HG03064 (cell line): ENCODE results near the gene GRK1.
"Not testable (repeated sequence)": the region's sequence is repeated elsewhere in the genome, so short reads cannot be mapped to it uniquely, and the experiment has no call there.

Source experiments
- ATAC-seq: cut with Tn5 transposase; IDR thresholded peaks from one replicate; pipeline ENCODE4 v1.9.1; 2021; ENCODE audit warnings: low read depth; ENCODE audit not compliant: unreplicated experiment

The GRK1 gene

GRCh38 chr13:113751491-113751890 lies 84.5 kb downstream of the GRK1 start:
- ATAC-seq: no peak

GRCh38 chr13:113752211-113752986 lies 85.4 kb downstream of the GRK1 start:
- ATAC-seq: not testable (repeated sequence)

- no peak for ATAC-seq
Measured at GRCh38 chr13:113753171-113753570, 86.2 kb downstream of the GRK1 start.

GRCh38 chr13:113754242-113754641 lies 87.2 kb downstream of the GRK1 start:
- ATAC-seq: no peak

- ATAC-seq: no peak
Measured at GRCh38 chr13:113754691-113755090, 87.7 kb downstream of the GRK1 start.

- ATAC-seq: no peak
Measured at GRCh38 chr13:113756441-113757097, 89.5 kb downstream of the GRK1 start.

GRCh38 chr13:113758651-113759524 lies 91.9 kb downstream of the GRK1 start, which contains the start of gene TMEM255B:
Gene TMEM255B (plus strand): TSS chr13:113759226. CDS start chr13:113759270, 44 bp downstream.
- ATAC-seq: peak; percentile 94

- no peak for ATAC-seq
Measured at GRCh38 chr13:113759525-113760137, 92.6 kb downstream of the GRK1 start.

GRCh38 chr13:113761136-113761535 lies 94.1 kb downstream of the GRK1 start:
- no peak for ATAC-seq

- ATAC-seq: no peak
Measured at GRCh38 chr13:113762075-113762474, 95.1 kb downstream of the GRK1 start.

- no peak for ATAC-seq
Measured at GRCh38 chr13:113762538-113762937, 95.5 kb downstream of the GRK1 start.

- no peak for ATAC-seq
Measured at GRCh38 chr13:113763254-113763653, 96.2 kb downstream of the GRK1 start.

- ATAC-seq: no peak
Measured at GRCh38 chr13:113763961-113764792, 97.2 kb downstream of the GRK1 start.

- ATAC-seq: no peak
Measured at GRCh38 chr13:113764793-113765563, 98.0 kb downstream of the GRK1 start.

- no peak for ATAC-seq
Measured at GRCh38 chr13:113765564-113765910, 98.5 kb downstream of the GRK1 start.

GRCh38 chr13:113766035-113766800 lies 99.2 kb downstream of the GRK1 start:
- ATAC-seq: no peak

- no peak for ATAC-seq
Measured at GRCh38 chr13:113767366-113767765, 100.3 kb downstream of the GRK1 start.
